ENCODE measurements around the gene PGS1.

- no peak for TF ChIP-seq EZH2 (IDR thresholded peaks at IDR 0.05; ENCODE audit: low read length, missing control alignments)
- no peak for TF ChIP-seq CTCF (conservative IDR thresholded peaks at IDR 0.05 in 1 of 2, IDR thresholded peaks at IDR 0.05 in 1 of 2; ENCODE audit: low read depth in 1 of 2, low read length in 2 of 2)
These were observed 25.4 kb downstream of the PGS1 start for GRCh38 chr17:78403822-78404221.
